Parathyroid adenoma (tissue), 2 donors: ENCODE measurements around the gene CADPS.

ENCODE experiments used
- H2AFZ ChIP-seq: fragments of 300-600 bp; sonication (generic); one replicate; pipeline ENCODE4 v1.7.0; 2017; ENCODE audit warnings: antibody characterized with exemption, mild to moderate bottlenecking
- H3K27ac ChIP-seq: fragments of 300-600 bp; sonication (generic); one replicate; pipeline ENCODE4 v1.7.0; 2017
- H3K27me3 ChIP-seq: fragments of 300-600 bp; sonication (generic); one replicate; pipeline ENCODE4 v1.7.0; 2017; ENCODE audit warnings: low read length; ENCODE audit not compliant: control insufficient read depth, insufficient read depth
- H3K36me3 ChIP-seq: fragments of 300-600 bp; sonication (generic); one replicate; pipeline ENCODE4 v1.7.0; 2017; ENCODE audit warnings: low read length; ENCODE audit not compliant: control insufficient read depth, insufficient read depth
- H3K4me1 ChIP-seq: fragments of 300-600 bp; sonication (generic); one replicate; pipeline ENCODE4 v1.7.0; 2017; ENCODE audit warnings: control low read depth
- H3K4me2 ChIP-seq: fragments of 300-600 bp; sonication (generic); one replicate; pipeline ENCODE4 v1.7.0; 2017; ENCODE audit warnings: low read length
- H3K4me3 ChIP-seq: fragments of 300-600 bp; sonication (generic); one replicate; pipeline ENCODE4 v1.7.0; 2017; ENCODE audit warnings: low read depth, low read length
- H3K79me2 ChIP-seq: fragments of 300-600 bp; sonication (generic); one replicate; pipeline ENCODE4 v1.7.0; 2017; ENCODE audit warnings: control low read depth
- H3K9ac ChIP-seq: fragments of 300-600 bp; sonication (generic); one replicate; pipeline ENCODE4 v1.7.0; 2017; ENCODE audit warnings: mild to moderate bottlenecking
- H3K9me3 ChIP-seq: fragments of 300-600 bp; sonication (generic); one replicate; pipeline ENCODE4 v1.7.0; 2017; ENCODE audit warnings: low read length; ENCODE audit not compliant: control insufficient read depth
- CTCF ChIP-seq: fragments of 300-600 bp; sonication (generic); IDR thresholded peaks from one replicate; pipeline ENCODE4 v1.7.0; 2017; ENCODE audit warnings: antibody characterized with exemption, mild to moderate bottlenecking
- donor health status: primary hyperparathyroidism.

Gene CADPS

GRCh38 chr3:62602129-62602770 lies 273.0 kb downstream of the CADPS start:
- Histone ChIP-seq H3K36me3 (no peaks in the 10 kb centered on the region), H3K27me3 (no peaks in the 10 kb centered on the region), H2AFZ (no peak overlapping the region), H3K4me1 (no peaks in the 10 kb centered on the region), H3K27ac (no peak overlapping the region), H3K4me2 (no peak overlapping the region), H3K4me3 (no peak overlapping the region), H3K9ac (no peak overlapping the region), H3K79me2 (no peaks in the 10 kb centered on the region), H3K9me3 (no peaks in the 10 kb centered on the region)
- no peak for TF ChIP-seq CTCF

- Histone ChIP-seq H3K27ac (no peak overlapping the region), H3K4me1 (no peaks in the 10 kb centered on the region), H3K9ac (no peak overlapping the region), H3K9me3 (no peaks in the 10 kb centered on the region), H3K79me2 (no peaks in the 10 kb centered on the region), H3K27me3 (no peaks in the 10 kb centered on the region), H2AFZ (no peak overlapping the region), H3K36me3 (no peaks in the 10 kb centered on the region), H3K4me3 (no peak overlapping the region), H3K4me2 (no peak overlapping the region)
- TF ChIP-seq CTCF, result no peak
Measured at GRCh38 chr3:62601238-62602070, 273.8 kb downstream of the CADPS start.

- Histone ChIP-seq H3K9me3 (no peaks in the 10 kb centered on the region), H3K4me3 (no peak overlapping the region), H3K27me3 (no peaks in the 10 kb centered on the region), H3K36me3 (no peaks in the 10 kb centered on the region), H3K4me2 (no peak overlapping the region), H3K9ac (no peak overlapping the region), H3K79me2 (no peaks in the 10 kb centered on the region), H3K27ac (no peak overlapping the region), H3K4me1 (no peaks in the 10 kb centered on the region), H2AFZ (no peak overlapping the region)
- no peak for TF ChIP-seq CTCF
Measured at GRCh38 chr3:62600033-62600432, 275.2 kb downstream of the CADPS start.

- no peak overlapping the region for H3K27ac ChIP-seq
- H3K79me2 ChIP-seq, result no peaks in the 10 kb centered on the region
- no peak overlapping the region for H3K4me3 ChIP-seq
- H2AFZ ChIP-seq, result no peak overlapping the region
- H3K36me3 ChIP-seq, result no peaks in the 10 kb centered on the region
- no peak for TF ChIP-seq CTCF
- no peak overlapping the region for H3K9ac ChIP-seq
- no peaks in the 10 kb centered on the region for H3K27me3 ChIP-seq
- H3K4me1 ChIP-seq, result no peaks in the 10 kb centered on the region
- H3K4me2 ChIP-seq, result no peak overlapping the region
- H3K9me3 ChIP-seq, result no peaks in the 10 kb centered on the region
Measured at GRCh38 chr3:62597491-62597890, 277.7 kb downstream of the CADPS start.
